SK-N-SH (cell line): ENCODE measurements around the gene VEGFB. TPM values are rescaled to one million over a fixed set of nuclear protein-coding genes. Genes with fewer than 3 reads are reported as not detected.

Experiments used
- CTCF ChIA-PET: fragments of 300-600, 350-600 bp; formaldehyde crosslinking; extraction: SDS; loops from one replicate; lab custom pipeline; 2021; lab: Yijun Ruan, JAX
- POLR2A ChIA-PET: fragments of 350-600 bp; sonication (Branson Sonifier 250); formaldehyde crosslinking; extraction: SDS; loops from one replicate; lab custom pipeline; 2020; ENCODE audit warnings: antibody characterized with exemption, inconsistent platforms; lab: Yijun Ruan, JAX
- DNase-seq: peaks from one replicate; pipeline ENCODE4 v3.0.0; 2012
- H2AFZ ChIP-seq: fragments of 200-600 bp; sonication (generic); 2 replicates; pipeline ENCODE4 v1.8.1; 2016; ENCODE audit warnings: antibody characterized with exemption, mild to moderate bottlenecking, low read depth
- H3F3A ChIP-seq: fragments of 200-600 bp; sonication (generic); replicated peaks from 2 replicates; pipeline ENCODE3; 2016; ENCODE audit warnings: antibody characterized with exemption, mild to moderate bottlenecking; ENCODE audit not compliant: insufficient read depth
- H3K27ac ChIP-seq, 2 experiments: fragments of 200-500 bp in 1 of 2; fragments of 200-600 bp in 1 of 2; sonication (Bioruptor generic) in 1 of 2; sonication (generic), shearing (Covaris generic) in 1 of 2; 2 replicates each; pipeline versions ENCODE4 v1.5.1 to v1.6.1; 2014 to 2016; ENCODE audit warnings: low read depth in 2 of 2, inconsistent platforms in 1 of 2, low read length in 1 of 2, mild to moderate bottlenecking in 1 of 2, mixed read lengths in 1 of 2
- H3K27me3 ChIP-seq: fragments of 200-600 bp; sonication (generic), shearing (Covaris generic); 2 replicates; pipeline ENCODE4 v1.6.1; 2016; ENCODE audit warnings: mixed run types; ENCODE audit not compliant: insufficient read depth
- H3K36me3 ChIP-seq, 2 experiments: fragments of 200-500 bp in 1 of 2; fragments of 200-600 bp in 1 of 2; sonication (Bioruptor generic) in 1 of 2; sonication (generic) in 1 of 2; replicated peaks in 1 of 2; 2 replicates each; pipeline versions ENCODE3 to v1.5.1; 2014 to 2016; ENCODE audit warnings: low read length in 1 of 2, mild to moderate bottlenecking in 1 of 2; ENCODE audit not compliant: insufficient read depth in 2 of 2, control insufficient read depth in 1 of 2
- H3K4me1 ChIP-seq, 2 experiments: fragments of 200-500 bp in 1 of 2; fragments of 200-600 bp in 1 of 2; sonication (Bioruptor generic) in 1 of 2; sonication (generic), shearing (Covaris generic) in 1 of 2; 2 replicates each; pipeline versions ENCODE4 v1.5.1 to v1.6.1; 2014 to 2016; ENCODE audit warnings: low read depth in 1 of 2, low read length in 1 of 2, mixed run types in 1 of 2; ENCODE audit not compliant: insufficient read depth in 2 of 2, control insufficient read depth in 1 of 2
- H3K4me2 ChIP-seq: fragments of 200-600 bp; sonication (generic), shearing (Covaris generic); 2 replicates; pipeline ENCODE4 v1.6.1; 2017; ENCODE audit warnings: mixed run types
- H3K4me3 ChIP-seq, 2 experiments: fragments of 200-500 bp in 1 of 2; fragments of 200-600 bp in 1 of 2; sonication (Bioruptor generic) in 1 of 2; sonication (generic), shearing (Covaris generic) in 1 of 2; 2 replicates each; pipeline versions ENCODE4 v1.5.1 to v1.8.1; 2014 to 2016; ENCODE audit warnings: low read depth in 2 of 2, inconsistent platforms in 1 of 2, low read length in 1 of 2, mild to moderate bottlenecking in 1 of 2, mixed read lengths in 1 of 2, moderate library complexity in 1 of 2
- H3K79me2 ChIP-seq: fragments of 200-600 bp; sonication (generic); 2 replicates; pipeline ENCODE4 v1.8.1; 2017; ENCODE audit warnings: mild to moderate bottlenecking; ENCODE audit not compliant: insufficient read depth
- H3K9ac ChIP-seq: fragments of 200-600 bp; sonication (generic); 2 replicates; pipeline ENCODE4 v1.6.1; 2017; ENCODE audit warnings: mixed run types
- H3K9me2 ChIP-seq: fragments of 200-600 bp; sonication (generic); 2 replicates; pipeline ENCODE4 v1.6.1; 2017; ENCODE audit warnings: mixed run types
- H3K9me3 ChIP-seq: fragments of 200-600 bp; sonication (generic); 2 replicates; pipeline ENCODE4 v1.6.1; 2017; ENCODE audit warnings: mixed run types, mild to moderate bottlenecking, moderate library complexity
- H4K20me1 ChIP-seq: fragments of 200-600 bp; sonication (generic); 2 replicates; pipeline ENCODE4 v1.6.1; 2017; ENCODE audit warnings: mild to moderate bottlenecking, mixed run types; ENCODE audit not compliant: insufficient read depth
- CTCF ChIP-seq: fragments of 200-600 bp; sonication (generic); IDR thresholded peaks from 2 replicates; pipeline ENCODE4 v1.6.1; 2017; ENCODE audit warnings: antibody characterized with exemption, mild to moderate bottlenecking, moderate library complexity
- ELF1 ChIP-seq: IDR thresholded peaks from 2 replicates; pipeline ENCODE4 v1.4.0; 2012
- FOXJ3 ChIP-seq: sonication (generic); formaldehyde crosslinking; IDR thresholded peaks from 2 replicates; pipeline ENCODE4 v1.5.1; 2020; ENCODE audit warnings: mild to moderate bottlenecking, missing genetic modification reagents
- GABPA ChIP-seq: IDR thresholded peaks from 2 replicates; pipeline ENCODE4 v1.4.0; 2012; ENCODE audit warnings: low read depth, mild to moderate bottlenecking
- GATA2 ChIP-seq: sonication (generic); formaldehyde crosslinking; IDR thresholded peaks from 2 replicates; pipeline ENCODE4 v1.5.0; 2020; ENCODE audit warnings: mild to moderate bottlenecking, missing genetic modification reagents
- MAX ChIP-seq: IDR thresholded peaks from 2 replicates; pipeline ENCODE4 v1.4.0; 2012; ENCODE audit warnings: low read depth
- MXI1 ChIP-seq: IDR thresholded peaks from 2 replicates; pipeline ENCODE4 v1.6.1; 2012; ENCODE audit warnings: mild to moderate bottlenecking, low read depth, low read length, improper control_type of control experiment
- POLR2AphosphoS5 ChIP-seq: IDR thresholded peaks from 2 replicates; pipeline ENCODE4 v1.6.1; 2012; ENCODE audit warnings: low read depth, low read length
- RCOR1 ChIP-seq: fragments of 150-350 bp; IDR thresholded peaks from 2 replicates; pipeline ENCODE4 v1.6.1; 2017; ENCODE audit warnings: antibody characterized with exemption, low read length
- REST ChIP-seq: IDR thresholded peaks from 2 replicates; pipeline ENCODE4 v1.6.1; 2012; ENCODE audit warnings: mild to moderate bottlenecking, low read depth, low read length, moderate library complexity
- RFX5 ChIP-seq: IDR thresholded peaks from 2 replicates; pipeline ENCODE4 v1.6.1; 2012; ENCODE audit warnings: mild to moderate bottlenecking, improper control_type of control experiment, low read length
- RXRA ChIP-seq: IDR thresholded peaks from 2 replicates; pipeline ENCODE4 v1.4.0; 2012; ENCODE audit warnings: low read depth, mild to moderate bottlenecking, borderline replicate concordance
- SMC3 ChIP-seq: IDR thresholded peaks from 2 replicates; pipeline ENCODE4 v1.6.1; 2012; ENCODE audit warnings: low read depth, low read length, improper control_type of control experiment
- TAF1 ChIP-seq: IDR thresholded peaks from 2 replicates; pipeline ENCODE4 v1.6.1; 2012; ENCODE audit warnings: low read depth, mild to moderate bottlenecking, low read length, moderate library complexity, borderline replicate concordance
- TCF12 ChIP-seq: IDR thresholded peaks from 2 replicates; pipeline ENCODE4 v1.4.0; 2012
- TEAD4 ChIP-seq: IDR thresholded peaks from 2 replicates; pipeline ENCODE4 v1.4.0; 2012; ENCODE audit warnings: mild to moderate bottlenecking, borderline replicate concordance; ENCODE audit not compliant: insufficient read depth
- USF1 ChIP-seq: IDR thresholded peaks from 2 replicates; pipeline ENCODE4 v1.4.0; 2012; ENCODE audit warnings: low read depth, borderline replicate concordance
- USF2 ChIP-seq: fragments of 150-350 bp; IDR thresholded peaks from 2 replicates; pipeline ENCODE4 v1.6.1; 2017; ENCODE audit warnings: antibody characterized with exemption, low read length, low read depth, borderline replicate concordance
- YY1 ChIP-seq: IDR thresholded peaks from 2 replicates; pipeline ENCODE4 v1.4.0; 2012; ENCODE audit warnings: low read depth, mild to moderate bottlenecking
- WGBS: methylation state at CpG from one replicate; pipeline ENCODE4 v1.1.6; 2017; ENCODE audit warnings: low lambda C conversion rate; 5-methylcytosine and 5-hydroxymethylcytosine counted together
- polyA plus RNA-seq, 3 experiments: library from polyadenylated mRNA; depleted of rRNA; stranded (reverse); fragments of >200 nt; gene quantifications; 2 replicates each; pipeline ENCODE4 v1.2.3, GENCODE V29; 2012

The VEGFB gene
- polyA plus RNA-seq, 1 of the 3 experiments (the other 2 are of a cell fraction), result 29.9 TPM

GRCh38 chr11:64223001-64223651, 11.3 kb upstream of the VEGFB start:
- WGBS, result 94% methylated on average over 15 of the region's 24 CpGs
- no peak for TF ChIP-seq REST
- no peak for TF ChIP-seq GABPA
- no peak for TF ChIP-seq MAX
- no peak for TF ChIP-seq RFX5
- TF ChIP-seq RXRA, result no peak
- TF ChIP-seq MXI1, result no peak
- no peak for TF ChIP-seq RCOR1
- no peak for TF ChIP-seq TAF1
- TF ChIP-seq SMC3, result no peak
- ChIA-PET POLR2A (interaction anchor here (1.0 to 1.4 kb wide), 3 partner anchors 12 to 37 kb away, joined by 3 to 5 read pairs (median 4); partner anchors contain the start of gene STIP1), CTCF (interaction anchor here (1.0 to 5.2 kb wide), 6 partner anchors 16 to 386 kb away, joined by 3 to 36 read pairs (median 8); partner anchors contain the start of gene PLCB3)
- Histone ChIP-seq H3K4me3 (no peak overlapping the region), H3K79me2 (peaks cover 32% of the 10 kb centered on the region), H3K4me1 (peaks cover 8 to 37% of the 10 kb centered on the region in 2 experiments; a peak in 2 of 4 replicates), H4K20me1 (no peaks in the 10 kb centered on the region), H3K9ac (no peak overlapping the region), H2AFZ (no peak overlapping the region), H3F3A (peaks cover 2% of the 10 kb centered on the region), H3K27ac (no peak overlapping the region), H3K27me3 (no peaks in the 10 kb centered on the region), H3K36me3 (peaks cover 0 to 10% of the 10 kb centered on the region in 2 experiments), H3K9me2 (no peaks in the 10 kb centered on the region), H3K4me2 (no peak overlapping the region), H3K9me3 (no peaks in the 10 kb centered on the region)
- DNase-seq, result no peak

- peaks cover 42% of the 10 kb centered on the region for H3K79me2 ChIP-seq
- no peaks in the 10 kb centered on the region for H3K9me2 ChIP-seq
- no peak overlapping the region for H3K4me3 ChIP-seq
- H3K9ac ChIP-seq, result no peak overlapping the region
- peak overlapping the region; percentile 98; the same call in 1 of the 2 replicates for H3K4me2 ChIP-seq
- H3K36me3 ChIP-seq, result peaks cover 0 to 11% of the 10 kb centered on the region in 2 experiments
- H2AFZ ChIP-seq, result no peak overlapping the region
- H3K4me1 ChIP-seq, result peaks cover 9 to 31% of the 10 kb centered on the region in 2 experiments; a peak in 2 of 4 replicates
- peaks cover 2% of the 10 kb centered on the region for H3F3A ChIP-seq
- WGBS, result 78% methylated on average over 6 of the region's 17 CpGs
- POLR2A ChIA-PET, result interaction anchor here (0.8 to 1.4 kb wide), 4 partner anchors 13 to 21 kb away, joined by 3 to 5 read pairs (median 4); partner anchors contain the start of gene FKBP2
- no peak overlapping the region for H3K27ac ChIP-seq
- no peaks in the 10 kb centered on the region for H3K9me3 ChIP-seq
- H3K27me3 ChIP-seq, result no peaks in the 10 kb centered on the region
- CTCF ChIA-PET, result interaction anchor here (1.2 to 5.2 kb wide), 6 partner anchors 14 to 139 kb away, joined by 3 to 36 read pairs (median 8); partner anchors contain the start of genes FERMT3 and PLCB3
- no peaks in the 10 kb centered on the region for H4K20me1 ChIP-seq
- no peak for DNase-seq
- TF ChIP-seq ELF1, result no peak
- no peak for TF ChIP-seq TEAD4
- no peak for TF ChIP-seq RCOR1
- no peak for TF ChIP-seq POLR2AphosphoS5
- no peak for TF ChIP-seq USF2
- TF ChIP-seq GATA2, result no peak
- TF ChIP-seq CTCF, result no peak
- TF ChIP-seq YY1, result no peak
- no peak for TF ChIP-seq USF1
- TF ChIP-seq FOXJ3 (CRISPR knock-in tag), result no peak
- TF ChIP-seq TCF12, result no peak
Measured at GRCh38 chr11:64224151-64224890, 10.1 kb upstream of the VEGFB start.
